Measurements from ENCODE around the gene GRSF1. TPM values are rescaled to one million over a fixed set of nuclear protein-coding genes. Genes with fewer than 3 reads are reported as not detected.
"Not testable (repeated sequence)": the region's sequence is repeated elsewhere in the genome, so short reads cannot be mapped to it uniquely, and the experiment has no call there.

GRSF1 gene
- total RNA-seq, 4 donors from 2014 or later: 47.8 to 68.8 (median 53.9) TPM

DNA sequence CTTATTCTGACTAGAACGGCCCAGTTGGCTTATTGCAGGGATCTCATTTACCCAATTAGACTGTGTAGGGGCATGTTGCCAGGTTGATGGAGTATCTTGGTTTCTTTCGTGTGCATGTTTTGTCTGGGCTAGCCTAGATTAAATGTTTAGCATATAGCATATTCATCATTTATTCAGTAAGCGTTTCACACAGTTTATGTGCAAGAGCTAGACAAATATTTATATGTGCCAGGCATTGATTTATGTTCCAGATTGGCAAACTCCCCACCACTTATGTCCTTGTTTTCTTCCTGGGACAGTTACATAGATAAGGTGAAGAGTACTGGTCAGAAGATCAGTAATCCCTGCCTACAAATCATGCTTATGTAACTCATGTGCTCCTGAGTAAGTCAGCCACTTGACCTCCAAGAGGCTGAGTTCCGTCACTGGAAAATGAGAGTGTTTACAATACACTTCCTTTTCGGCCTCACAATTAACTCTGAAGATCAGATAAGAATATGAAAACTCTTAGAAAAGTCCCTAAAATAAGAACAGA is 60.7 kb downstream of the GRSF1 start:
- H3K4me3 ChIP-seq: no peak overlapping the region
- no peaks in the 10 kb centered on the region for H3K9me3 ChIP-seq
- TF ChIP-seq EP300 (IDR thresholded peaks at IDR 0.05): no peak
- no peak for TF ChIP-seq POLR2AphosphoS5 (IDR thresholded peaks at IDR 0.05)
- TF ChIP-seq POLR2A (IDR thresholded peaks at IDR 0.05; ENCODE audit: low read depth): no peak
- TF ChIP-seq, protein P1, sequence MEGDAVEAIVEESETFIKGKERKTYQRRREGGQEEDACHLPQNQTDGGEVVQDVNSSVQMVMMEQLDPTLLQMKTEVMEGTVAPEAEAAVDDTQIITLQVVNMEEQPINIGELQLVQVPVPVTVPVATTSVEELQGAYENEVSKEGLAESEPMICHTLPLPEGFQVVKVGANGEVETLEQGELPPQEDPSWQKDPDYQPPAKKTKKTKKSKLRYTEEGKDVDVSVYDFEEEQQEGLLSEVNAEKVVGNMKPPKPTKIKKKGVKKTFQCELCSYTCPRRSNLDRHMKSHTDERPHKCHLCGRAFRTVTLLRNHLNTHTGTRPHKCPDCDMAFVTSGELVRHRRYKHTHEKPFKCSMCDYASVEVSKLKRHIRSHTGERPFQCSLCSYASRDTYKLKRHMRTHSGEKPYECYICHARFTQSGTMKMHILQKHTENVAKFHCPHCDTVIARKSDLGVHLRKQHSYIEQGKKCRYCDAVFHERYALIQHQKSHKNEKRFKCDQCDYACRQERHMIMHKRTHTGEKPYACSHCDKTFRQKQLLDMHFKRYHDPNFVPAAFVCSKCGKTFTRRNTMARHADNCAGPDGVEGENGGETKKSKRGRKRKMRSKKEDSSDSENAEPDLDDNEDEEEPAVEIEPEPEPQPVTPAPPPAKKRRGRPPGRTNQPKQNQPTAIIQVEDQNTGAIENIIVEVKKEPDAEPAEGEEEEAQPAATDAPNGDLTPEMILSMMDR (IDR thresholded peaks at IDR 0.05): no peak
- H3K27ac ChIP-seq (replicated peaks in 1 of 4): peak overlapping the region in 3 of 4 donors; percentile 12 to 38 (median 31)
- intact Hi-C loops (cut with DNase I): no loop called here
- 37% methylated on average over 5 of the region's 5 CpGs for WGBS
- no peak for DNase-seq (ENCODE audit: extremely low spot score)
- H3K27me3 ChIP-seq: no peaks in the 10 kb centered on the region
- peaks cover 8 to 79% (median 49%) of the 10 kb centered on the region in 4 donors for H3K36me3 ChIP-seq
- peaks cover 0 to 8% (median 8%) of the 10 kb centered on the region in 4 donors for H3K4me1 ChIP-seq

GRCh38 chr4:70772929-70773555 is 66.6 kb downstream of the GRSF1 start:
- Histone ChIP-seq H3K27ac (replicated peaks in 1 of 4) (no peak overlapping the region), H3K27me3 (no peaks in the 10 kb centered on the region), H3K4me3 (no peak overlapping the region), H3K4me1 (no peaks in the 10 kb centered on the region), H3K36me3 (peaks cover 36 to 79% (median 53%) of the 10 kb centered on the region in 4 donors), H3K9me3 (no peaks in the 10 kb centered on the region)
- TF ChIP-seq EP300 (IDR thresholded peaks at IDR 0.05) (no peak), POLR2AphosphoS5 (IDR thresholded peaks at IDR 0.05) (no peak), POLR2A (IDR thresholded peaks at IDR 0.05; ENCODE audit: low read depth) (no peak)
- TF ChIP-seq, protein P1 (IDR thresholded peaks at IDR 0.05): no peak
- WGBS: 87% methylated on average over 6 of the region's 6 CpGs
- intact Hi-C loops (cut with DNase I): no loop called here
- DNase-seq (ENCODE audit: extremely low spot score): no peak

- peaks cover 33 to 85% (median 61%) of the 10 kb centered on the region in 4 donors for H3K36me3 ChIP-seq
- H3K27ac ChIP-seq (replicated peaks in 1 of 4); H3K4me1 ChIP-seq; H3K9me3 ChIP-seq; H3K4me3 ChIP-seq; H3K27me3 ChIP-seq; intact Hi-C loops (cut with DNase I); DNase-seq (ENCODE audit: extremely low spot score): not testable (repeated sequence)
- WGBS: 100% methylated on average over 1 of the region's 1 CpG
Measured at GRCh38 chr4:70769396-70769795, 70.3 kb downstream of the GRSF1 start.

- no peak for DNase-seq (ENCODE audit: extremely low spot score)
- Histone ChIP-seq H3K4me3 (no peak overlapping the region), H3K36me3 (peaks cover 38 to 91% (median 70%) of the 10 kb centered on the region in 4 donors), H3K27me3 (no peaks in the 10 kb centered on the region), H3K27ac (replicated peaks in 1 of 4) (no peak overlapping the region), H3K9me3 (no peaks in the 10 kb centered on the region), H3K4me1 (no peaks in the 10 kb centered on the region)
- 89% methylated on average over 3 of the region's 3 CpGs for WGBS
- intact Hi-C loops (cut with DNase I): no loop called here
- TF ChIP-seq EP300 (IDR thresholded peaks at IDR 0.05) (no peak), POLR2A (IDR thresholded peaks at IDR 0.05; ENCODE audit: low read depth) (no peak), POLR2AphosphoS5 (IDR thresholded peaks at IDR 0.05) (no peak)
- TF ChIP-seq, protein P1 (IDR thresholded peaks at IDR 0.05): no peak
Measured at GRCh38 chr4:70768301-70768948, 71.3 kb downstream of the GRSF1 start.

Small RNA genes within 50 kb of the gene (small RNA-seq; reads per million reads assigned to genes)
- 0 reads per million in 3 donors for gene RF00026
- 0 reads per million in 3 donors for gene RNU6-891P

Other genes with a start within 250 kb of the GRSF1 start
- not detected for gene AMBN, start 247.6 kb downstream of the GRSF1 start, total RNA-seq
- gene ENAM, start 211.1 kb downstream of the GRSF1 start, total RNA-seq: not detected
- gene JCHAIN, start 173.4 kb downstream of the GRSF1 start, total RNA-seq: 10 to 100 TPM in 1 of 4 donors, 1 to 10 TPM in 3; 2.1 to 18.6 (median 3.9) TPM
- gene UTP3, start 151.4 kb downstream of the GRSF1 start, total RNA-seq: 10 to 100 TPM; 19.9 to 31.3 (median 21.8) TPM
- gene RUFY3, start 117.9 kb downstream of the GRSF1 start, total RNA-seq: 10 to 100 TPM; 30.5 to 51.9 (median 33.2) TPM
- 10 to 100 TPM; 15.0 to 19.4 (median 16.6) TPM for gene MOB1B, start 62.5 kb upstream of the GRSF1 start, total RNA-seq
- 10 to 100 TPM; 13.7 to 16.8 (median 14.8) TPM for gene DCK, start 153.8 kb upstream of the GRSF1 start, total RNA-seq

Measured in esophagus muscularis mucosa (tissue), 4 donors.